Endothelial cell of umbilical vein (primary cell): ENCODE measurements around the gene SH3BGRL3. TPM values are rescaled to one million over a fixed set of nuclear protein-coding genes. Genes with fewer than 3 reads are reported as not detected.

Source experiments
- BruUV-seq: library from RNA; stranded (reverse); fragments of 400-500 nt; replicated peaks from 2 replicates; lab custom pipeline; 2021; lab: Mats Ljungman, UMichigan
- CTCF ChIA-PET: fragments of 300-600, 350-600 bp; sonication (Branson Sonifier 250); formaldehyde crosslinking; loops from one replicate; lab custom pipeline; 2021; ENCODE audit warnings: antibody characterized with exemption, inconsistent platforms; lab: Charles Lee
- POLR2A ChIA-PET: fragments of 300-600, 350-600 bp; sonication (Branson Sonifier 250); formaldehyde crosslinking; loops from one replicate; lab custom pipeline; 2021; ENCODE audit warnings: antibody characterized with exemption, inconsistent platforms; lab: Charles Lee
- DNase-seq: peaks from one replicate; pipeline ENCODE4 v3.0.0-alpha.2; 2011; ENCODE audit warnings: low read depth, low spot score
- FAIRE-seq: peaks from 2 replicates; lab custom pipeline; 2011; peaks lifted over from hg19 to GRCh38; lab: Jason Lieb, UNC
- H2AFZ ChIP-seq: 2 replicates; pipeline ENCODE4 v1.6.0; 2012; ENCODE audit warnings: low read depth, low read length, control low read depth, inconsistent platforms
- H3K27ac ChIP-seq: 2 replicates; pipeline ENCODE4 v1.5.1; 2011; ENCODE audit warnings: low read depth, mild to moderate bottlenecking, control low read depth, low read length, moderate library complexity; ENCODE audit not compliant: insufficient read depth
- H3K27me3 ChIP-seq, 2 experiments: 2 replicates each; pipeline versions ENCODE4 v1.6.0 to v1.6.1; 2011; ENCODE audit warnings: low read length in 2 of 2, mixed read lengths in 1 of 2; ENCODE audit not compliant: control insufficient read depth in 2 of 2, insufficient read depth in 2 of 2
- H3K36me3 ChIP-seq, 2 experiments: 2 replicates in 1 of 2; 3 replicates in 1 of 2; pipeline ENCODE4 v1.5.1; 2011; ENCODE audit warnings: low read length in 2 of 2, mild to moderate bottlenecking in 1 of 2, moderate library complexity in 1 of 2; ENCODE audit not compliant: control insufficient read depth in 2 of 2, insufficient read depth in 2 of 2; ENCODE audit errors: extremely low read depth in 1 of 2
- H3K4me1 ChIP-seq: 3 replicates; pipeline ENCODE4 v1.5.1; 2011; ENCODE audit warnings: mild to moderate bottlenecking, low read length; ENCODE audit not compliant: control insufficient read depth, insufficient read depth; ENCODE audit errors: extremely low read depth
- H3K4me2 ChIP-seq: 2 replicates; pipeline ENCODE4 v1.6.1; 2011; ENCODE audit warnings: low read length, control low read depth, mixed read lengths; ENCODE audit not compliant: insufficient read depth
- H3K4me3 ChIP-seq, 3 experiments: fragments of 200-600 bp in 1 of 3; sonication (generic), shearing (Covaris generic) in 1 of 3; replicated peaks in 1 of 3; 2 replicates each; pipeline ENCODE4 v1.5.1; 2011 to 2016; ENCODE audit warnings: control low read depth in 3 of 3, low read length in 3 of 3, mild to moderate bottlenecking in 2 of 3, inconsistent platforms in 1 of 3, low read depth in 1 of 3, moderate library complexity in 1 of 3; ENCODE audit not compliant: insufficient read depth in 1 of 3
- H3K79me2 ChIP-seq: 2 replicates; pipeline ENCODE4 v1.6.0; 2012; ENCODE audit warnings: low read length, inconsistent platforms; ENCODE audit not compliant: control insufficient read depth, insufficient read depth
- H3K9ac ChIP-seq: replicated peaks from 2 replicates; pipeline ENCODE3; 2011; ENCODE audit warnings: low read length, control low read depth; ENCODE audit not compliant: insufficient read depth; ENCODE audit errors: extremely low read depth
- H3K9me1 ChIP-seq: replicated peaks from 3 replicates; pipeline ENCODE4 v1.6.0; 2011; ENCODE audit warnings: mild to moderate bottlenecking, low read length; ENCODE audit not compliant: control insufficient read depth, insufficient read depth; ENCODE audit errors: extremely low read depth
- H3K9me3 ChIP-seq: replicated peaks from 2 replicates; pipeline ENCODE4 v1.5.1; 2012; ENCODE audit warnings: low read length, inconsistent platforms; ENCODE audit not compliant: control insufficient read depth, insufficient read depth
- H4K20me1 ChIP-seq: replicated peaks from 2 replicates; pipeline ENCODE3; 2011; ENCODE audit warnings: mild to moderate bottlenecking, low read length; ENCODE audit not compliant: control insufficient read depth, insufficient read depth; ENCODE audit errors: extremely low read depth
- EZH2 ChIP-seq: IDR thresholded peaks from 2 replicates; pipeline ENCODE4 v1.6.1; 2012; ENCODE audit warnings: borderline replicate concordance, low read depth, mild to moderate bottlenecking, moderate library complexity, low read length, inconsistent platforms; ENCODE audit not compliant: severe bottlenecking
- POLR2A ChIP-seq: IDR thresholded peaks from 2 replicates; pipeline ENCODE4 v1.6.1; 2012; ENCODE audit warnings: low read depth, mild to moderate bottlenecking, control low read depth, low read length
- dilution Hi-C: fragments of 300-500 bp; cut with MboI; formaldehyde crosslinking; loops from one replicate; pipeline ENCODE4 v1.15.0; 2019; ENCODE audit warnings: low sequenced_read_pairs; ENCODE audit not compliant: extremely low pct_ligation_motif_present
- intact Hi-C: fragments of 100-400 bp; cut with micrococcal nuclease; formaldehyde crosslinking; loops from one replicate; pipeline ENCODE4 v1.10.0; 2022
- polyA plus RNA-seq, 4 experiments: library from polyadenylated mRNA; depleted of rRNA in 3 of 4; stranded (reverse) in 3 of 4; unstranded in 1 of 4; fragments of >200 nt; gene quantifications; 2 replicates each; pipeline versions ENCODE4 v1.2.1 to v1.2.3, GENCODE V29; 2011 to 2012; ENCODE audit warnings: missing spikeins in 1 of 4
- total RNA-seq: library from RNA; stranded (reverse); gene quantifications from 2 replicates; pipeline ENCODE4 v1.2.3, GENCODE V29; 2021
- TF ChIP-seq, protein P1 (sequence below), 2 donors: IDR thresholded peaks; 1 replicate in 1 of 2; 2 replicates in 1 of 2; pipeline ENCODE4 v1.5.1; 2011; ENCODE audit warnings: low read length in 2 of 2, mild to moderate bottlenecking in 2 of 2, moderate library complexity in 2 of 2, control low read depth in 1 of 2, inconsistent platforms in 1 of 2, low read depth in 1 of 2; ENCODE audit not compliant: insufficient read depth in 1 of 2; ENCODE audit errors: extremely low read depth in 1 of 2
- TF ChIP-seq, protein P2 (sequence below): IDR thresholded peaks from 2 replicates; pipeline ENCODE4 v1.6.1; 2011; ENCODE audit not compliant: insufficient read depth, insufficient read length

SH3BGRL3 gene
- total and polyA plus RNA-seq, 2 donors (not counting 3 experiments of a cell fraction or from before 2014, with no cell fraction given), result 233 to 344 TPM

DNA sequence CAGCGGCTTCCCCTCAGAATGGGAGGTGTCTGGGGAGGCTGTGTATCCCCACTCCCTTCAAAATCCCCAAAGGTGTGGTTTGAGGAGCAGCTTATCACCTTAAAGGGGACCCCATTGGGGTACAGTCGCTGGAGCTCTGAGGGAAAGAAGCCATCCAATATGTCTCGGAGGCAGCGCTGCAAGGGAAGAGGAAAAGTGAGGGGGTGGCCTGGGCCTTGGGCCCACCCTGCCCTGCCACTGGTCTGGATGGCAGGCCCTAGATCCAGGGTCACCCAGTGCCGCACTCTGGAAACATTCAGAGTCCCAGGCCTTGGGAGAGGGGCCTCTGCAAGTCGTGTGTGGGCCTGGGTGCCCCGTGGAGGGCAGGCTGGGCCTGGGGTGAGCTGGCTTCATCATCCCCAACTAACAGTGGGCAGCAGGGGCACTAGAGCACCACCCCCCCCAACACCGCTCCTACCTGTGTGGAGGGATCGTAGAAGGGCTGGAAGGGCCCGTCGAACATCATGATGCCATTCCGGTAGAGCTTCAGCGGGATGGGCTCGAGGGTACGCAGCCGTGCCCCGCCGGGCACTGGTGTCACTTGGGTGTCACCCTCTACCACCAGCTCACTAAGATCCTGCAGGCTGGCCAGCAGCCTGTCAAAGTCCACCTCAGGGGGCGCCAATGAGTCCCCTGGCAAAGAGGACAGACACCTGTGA lies 5.6 kb downstream of the SH3BGRL3 start:
- Histone ChIP-seq H3K9ac (no peak overlapping the region), H3K4me1 (peaks cover 26% of the 10 kb centered on the region), H3K36me3 (peaks cover 0 to 8% of the 10 kb centered on the region in 2 experiments), H3K9me1 (no peaks in the 10 kb centered on the region), H3K79me2 (peaks cover 19% of the 10 kb centered on the region), H3K9me3 (no peaks in the 10 kb centered on the region), H4K20me1 (no peaks in the 10 kb centered on the region), H2AFZ (no peak overlapping the region), H3K4me2 (no peak overlapping the region), H3K27me3 (no peaks in the 10 kb centered on the region), H3K27ac (no peak overlapping the region), H3K4me3 (no peak overlapping the region)
- TF ChIP-seq EZH2 (no peak), POLR2A (peak; percentile 39)
- TF ChIP-seq, protein P1, sequence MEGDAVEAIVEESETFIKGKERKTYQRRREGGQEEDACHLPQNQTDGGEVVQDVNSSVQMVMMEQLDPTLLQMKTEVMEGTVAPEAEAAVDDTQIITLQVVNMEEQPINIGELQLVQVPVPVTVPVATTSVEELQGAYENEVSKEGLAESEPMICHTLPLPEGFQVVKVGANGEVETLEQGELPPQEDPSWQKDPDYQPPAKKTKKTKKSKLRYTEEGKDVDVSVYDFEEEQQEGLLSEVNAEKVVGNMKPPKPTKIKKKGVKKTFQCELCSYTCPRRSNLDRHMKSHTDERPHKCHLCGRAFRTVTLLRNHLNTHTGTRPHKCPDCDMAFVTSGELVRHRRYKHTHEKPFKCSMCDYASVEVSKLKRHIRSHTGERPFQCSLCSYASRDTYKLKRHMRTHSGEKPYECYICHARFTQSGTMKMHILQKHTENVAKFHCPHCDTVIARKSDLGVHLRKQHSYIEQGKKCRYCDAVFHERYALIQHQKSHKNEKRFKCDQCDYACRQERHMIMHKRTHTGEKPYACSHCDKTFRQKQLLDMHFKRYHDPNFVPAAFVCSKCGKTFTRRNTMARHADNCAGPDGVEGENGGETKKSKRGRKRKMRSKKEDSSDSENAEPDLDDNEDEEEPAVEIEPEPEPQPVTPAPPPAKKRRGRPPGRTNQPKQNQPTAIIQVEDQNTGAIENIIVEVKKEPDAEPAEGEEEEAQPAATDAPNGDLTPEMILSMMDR (IDR thresholded peaks at IDR 0.05; ENCODE audit: extremely low read depth in 1 of 2, insufficient read depth in 1 of 2, low read depth in 1 of 2, low read length in 2 of 2), result peak; percentile 41 to 63
- ChIA-PET POLR2A (interaction anchor here (0.8 kb wide), 1 partner anchor 51 kb away, joined by 3 read pairs; the partner anchor contains the start of gene CEP85), CTCF (interaction anchor here (0.6 to 4.3 kb wide), 21 partner anchors 9 to 250 kb away, joined by 3 to 120 read pairs (median 5); partner anchors contain the start of genes CD52, CEP85, DHDDS and ZNF593)
- intact Hi-C loops, result loop anchor here (1.0 to 2.0 kb wide), 3 partner anchors 36 to 132 kb away; no protein-coding TSS in a partner anchor
- dilution Hi-C loops, result no loop called here
- no TSS peak for BruUV-seq
- DNase-seq, result no peak
- FAIRE-seq, result no peak

DNA sequence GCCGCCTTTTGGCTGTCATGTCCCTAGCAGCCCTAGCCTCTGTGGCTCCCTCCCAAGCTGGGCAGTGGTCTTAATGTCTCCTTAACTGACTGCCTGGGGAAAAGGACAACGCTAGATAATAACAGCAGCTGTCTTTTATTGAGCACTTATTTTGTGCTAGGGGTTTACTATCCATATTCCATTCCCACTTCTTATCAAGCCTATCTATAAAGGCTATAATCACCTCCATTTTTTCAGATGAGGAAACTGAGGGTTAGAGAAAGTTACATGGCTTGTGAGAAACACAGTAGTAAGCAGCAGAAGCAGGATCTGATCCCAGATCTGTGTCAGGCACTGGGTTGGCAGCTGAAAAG lies 6.2 kb downstream of the SH3BGRL3 start:
- no peak overlapping the region for H3K9ac ChIP-seq
- ChIA-PET CTCF (interaction anchor here (0.6 to 4.3 kb wide), 15 partner anchors 9 to 250 kb away, joined by 3 to 120 read pairs (median 12); partner anchors contain the start of genes CD52, CEP85, DHDDS and ZNF593), POLR2A (interaction anchor here (0.8 kb wide), 1 partner anchor 52 kb away, joined by 3 read pairs; the partner anchor contains the start of gene CEP85)
- no peak overlapping the region for H2AFZ ChIP-seq
- dilution Hi-C loops, result no loop called here
- H3K36me3 ChIP-seq, result peaks cover 0 to 6% of the 10 kb centered on the region in 2 experiments
- H3K79me2 ChIP-seq, result peaks cover 14% of the 10 kb centered on the region
- no peak overlapping the region for H3K4me3 ChIP-seq
- no peak overlapping the region for H3K4me2 ChIP-seq
- H3K9me3 ChIP-seq, result no peaks in the 10 kb centered on the region
- H3K27ac ChIP-seq, result no peak overlapping the region
- no peaks in the 10 kb centered on the region for H3K27me3 ChIP-seq
- no peaks in the 10 kb centered on the region for H4K20me1 ChIP-seq
- H3K4me1 ChIP-seq, result peaks cover 24% of the 10 kb centered on the region
- intact Hi-C loops, result no loop called here
- FAIRE-seq (no peak), DNase-seq (no peak)
- no TSS peak for BruUV-seq
- peak; percentile 34 for TF ChIP-seq POLR2A
- TF ChIP-seq, protein P2, sequence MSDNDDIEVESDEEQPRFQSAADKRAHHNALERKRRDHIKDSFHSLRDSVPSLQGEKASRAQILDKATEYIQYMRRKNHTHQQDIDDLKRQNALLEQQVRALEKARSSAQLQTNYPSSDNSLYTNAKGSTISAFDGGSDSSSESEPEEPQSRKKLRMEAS, result no peak
- no peaks in the 10 kb centered on the region for H3K9me1 ChIP-seq
